Heart left ventricle (tissue), 13 donors: ENCODE data around the gene PRSS1.

Experiments
- POLR2A ChIP-seq, 2 donors: fragments of 450-650 bp; IDR thresholded peaks; one replicate each; pipeline ENCODE4 v1.6.1; 2017; ENCODE audit warnings: antibody characterized with exemption in 2 of 2, mild to moderate bottlenecking in 2 of 2, moderate library complexity in 2 of 2
- TF ChIP-seq, protein P1 (sequence below), 12 donors: fragments of 200-600 bp; sonication (generic) in 4 of 12; IDR thresholded peaks; one replicate each; pipeline versions ENCODE4 v1.5.0 to v1.8.0; 2018 to 2022; ENCODE audit warnings: antibody characterized with exemption in 12 of 12, mild to moderate bottlenecking in 5 of 12
- donor health status: ischemic (EF 13 %, LVEDD 7.1; RV severe dilation, severe dysfunction).
- donor health status: DM: no; HTN: yes; CAD: no.
- donor health status: DM: no; HTN: no; CAD: no.
- donor health status: ischemic (EF 25% LVEDD 6.9; RV normal size, moderate dysfunction).
- donor health status: ischemic (EF 25% LVEDD 5.7; RV mildly dilated, moderate dysfunction).
- donor health status: ischemic (EF 35%, LVEDD 5.7; RV mildly dilated, moderate dysfunction).
- donor health status: nonischemic (EF 11% LVEDD 7.7; RV severe dilation, severe dysfunction).
- donor health status: DM: yes; HTN: yes; CAD: no.
- donor health status: PGD.
- donor health status: ischemic (EF 29% LVEDD 5.4; RV normal size, mild dysfunction).
- donor health status: nonischemic (EF 23%, LVEDD 6.1; RV moderate dilation, normal function).

DNA sequence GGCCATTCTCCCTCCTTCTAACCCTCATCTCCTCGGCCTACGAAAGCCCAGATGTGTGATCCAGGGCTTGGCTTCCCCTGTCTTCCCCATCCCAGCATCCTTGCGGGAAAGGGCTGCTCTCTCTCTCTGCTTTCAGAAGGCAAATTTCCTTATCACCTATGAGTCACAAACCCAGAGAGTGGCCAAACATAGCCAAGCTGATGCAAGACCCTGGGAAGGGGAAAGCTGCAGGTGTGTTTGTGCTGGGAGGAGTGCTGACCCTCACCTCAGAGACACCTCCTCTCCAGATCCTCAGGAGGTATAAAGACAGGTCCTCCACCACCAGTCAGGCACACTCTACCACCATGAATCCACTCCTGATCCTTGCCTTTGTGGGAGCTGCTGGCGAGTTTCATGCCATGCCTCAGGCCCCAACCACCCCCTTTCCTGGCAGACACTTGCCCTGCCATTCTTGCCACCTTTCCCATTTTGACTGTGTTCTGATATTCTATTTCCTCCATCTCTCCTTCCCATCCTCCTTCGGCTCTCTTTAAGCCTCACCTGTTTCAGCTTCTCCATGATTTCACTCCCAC is 10.9 kb downstream of the PRSS1 start:
- no peak for TF ChIP-seq POLR2A (IDR thresholded peaks at IDR 0.05)
- TF ChIP-seq, protein P1, sequence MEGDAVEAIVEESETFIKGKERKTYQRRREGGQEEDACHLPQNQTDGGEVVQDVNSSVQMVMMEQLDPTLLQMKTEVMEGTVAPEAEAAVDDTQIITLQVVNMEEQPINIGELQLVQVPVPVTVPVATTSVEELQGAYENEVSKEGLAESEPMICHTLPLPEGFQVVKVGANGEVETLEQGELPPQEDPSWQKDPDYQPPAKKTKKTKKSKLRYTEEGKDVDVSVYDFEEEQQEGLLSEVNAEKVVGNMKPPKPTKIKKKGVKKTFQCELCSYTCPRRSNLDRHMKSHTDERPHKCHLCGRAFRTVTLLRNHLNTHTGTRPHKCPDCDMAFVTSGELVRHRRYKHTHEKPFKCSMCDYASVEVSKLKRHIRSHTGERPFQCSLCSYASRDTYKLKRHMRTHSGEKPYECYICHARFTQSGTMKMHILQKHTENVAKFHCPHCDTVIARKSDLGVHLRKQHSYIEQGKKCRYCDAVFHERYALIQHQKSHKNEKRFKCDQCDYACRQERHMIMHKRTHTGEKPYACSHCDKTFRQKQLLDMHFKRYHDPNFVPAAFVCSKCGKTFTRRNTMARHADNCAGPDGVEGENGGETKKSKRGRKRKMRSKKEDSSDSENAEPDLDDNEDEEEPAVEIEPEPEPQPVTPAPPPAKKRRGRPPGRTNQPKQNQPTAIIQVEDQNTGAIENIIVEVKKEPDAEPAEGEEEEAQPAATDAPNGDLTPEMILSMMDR (IDR thresholded peaks at IDR 0.05), result no peak
